GDM1 (cell line): ENCODE measurements around the gene PAM.
"Not testable (repeated sequence)": the region's sequence is repeated elsewhere in the genome, so short reads cannot be mapped to it uniquely, and the experiment has no call there.

Experiments
- DNase-seq: peaks from one replicate; lab custom pipeline; 2025; lab: John Stamatoyannopoulos, UW

The PAM gene

GRCh38 chr5:103073500-103073899 is 318.4 kb downstream of the PAM start:
- not testable (repeated sequence) for DNase-seq

GRCh38 chr5:103075442-103075841 is 320.3 kb downstream of the PAM start:
- no peak for DNase-seq
